ENCODE results near the gene CENATAC. TPM values are rescaled to one million over a fixed set of nuclear protein-coding genes. Genes with fewer than 3 reads are reported as not detected.
A peak's percentile ranks its signal among the peaks of the same experiment; 100 is the strongest.
"Not testable (repeated sequence)": the region's sequence is repeated elsewhere in the genome, so short reads cannot be mapped to it uniquely, and the experiment has no call there.

Gene CENATAC
- total RNA-seq, 1 donor: 37.6 TPM

DNA sequence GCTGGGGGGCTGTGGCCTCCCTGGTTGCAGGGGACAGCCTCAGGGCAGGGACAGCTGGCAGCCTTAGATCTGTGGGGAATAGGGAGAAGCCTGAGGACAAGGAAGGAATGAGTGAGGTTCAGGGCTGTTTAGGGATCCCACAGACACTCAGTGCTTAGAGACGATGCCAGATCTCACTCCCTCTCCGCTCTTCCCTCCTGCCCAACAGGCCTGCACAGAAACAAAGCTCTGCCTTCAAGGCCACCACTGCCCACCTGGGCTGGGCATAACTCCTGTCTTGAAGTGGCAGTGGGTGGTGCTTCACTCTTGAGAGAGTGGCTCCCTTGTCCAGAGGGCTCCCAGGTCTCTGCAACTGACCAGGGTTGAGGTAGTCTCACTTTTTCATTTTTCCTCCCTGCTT lies 13.1 kb upstream of the CENATAC start:
- Histone ChIP-seq H3K79me2 (ENCODE audit: insufficient read depth, low read length) (no peaks in the 10 kb centered on the region), H3K4me3 (ENCODE audit: insufficient read depth, low read length) (no peak overlapping the region), H3K4me1 (ENCODE audit: insufficient read depth, low read length) (no peaks in the 10 kb centered on the region), H3K27me3 (ENCODE audit: insufficient read depth, low read length) (peaks cover 12% of the 10 kb centered on the region), H3K36me3 (ENCODE audit: insufficient read depth, low read length) (no peaks in the 10 kb centered on the region), H3K27ac (ENCODE audit: low read depth, low read length) (no peak overlapping the region), H4K20me1 (ENCODE audit: insufficient read depth, low read length) (no peaks in the 10 kb centered on the region), H3K4me2 (ENCODE audit: insufficient read depth, low read length) (no peak overlapping the region), H2AFZ (ENCODE audit: low read length) (no peak overlapping the region), H3K9me3 (ENCODE audit: low read depth, low read length) (no peaks in the 10 kb centered on the region)
- peak; percentile 55 for DNase-seq (ENCODE audit: insufficient read length, low spot score, missing footprints)
- TF ChIP-seq, protein P1, sequence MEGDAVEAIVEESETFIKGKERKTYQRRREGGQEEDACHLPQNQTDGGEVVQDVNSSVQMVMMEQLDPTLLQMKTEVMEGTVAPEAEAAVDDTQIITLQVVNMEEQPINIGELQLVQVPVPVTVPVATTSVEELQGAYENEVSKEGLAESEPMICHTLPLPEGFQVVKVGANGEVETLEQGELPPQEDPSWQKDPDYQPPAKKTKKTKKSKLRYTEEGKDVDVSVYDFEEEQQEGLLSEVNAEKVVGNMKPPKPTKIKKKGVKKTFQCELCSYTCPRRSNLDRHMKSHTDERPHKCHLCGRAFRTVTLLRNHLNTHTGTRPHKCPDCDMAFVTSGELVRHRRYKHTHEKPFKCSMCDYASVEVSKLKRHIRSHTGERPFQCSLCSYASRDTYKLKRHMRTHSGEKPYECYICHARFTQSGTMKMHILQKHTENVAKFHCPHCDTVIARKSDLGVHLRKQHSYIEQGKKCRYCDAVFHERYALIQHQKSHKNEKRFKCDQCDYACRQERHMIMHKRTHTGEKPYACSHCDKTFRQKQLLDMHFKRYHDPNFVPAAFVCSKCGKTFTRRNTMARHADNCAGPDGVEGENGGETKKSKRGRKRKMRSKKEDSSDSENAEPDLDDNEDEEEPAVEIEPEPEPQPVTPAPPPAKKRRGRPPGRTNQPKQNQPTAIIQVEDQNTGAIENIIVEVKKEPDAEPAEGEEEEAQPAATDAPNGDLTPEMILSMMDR (IDR thresholded peaks at IDR 0.05; ENCODE audit: extremely low read depth, low read depth, low read length): no peak

DNA sequence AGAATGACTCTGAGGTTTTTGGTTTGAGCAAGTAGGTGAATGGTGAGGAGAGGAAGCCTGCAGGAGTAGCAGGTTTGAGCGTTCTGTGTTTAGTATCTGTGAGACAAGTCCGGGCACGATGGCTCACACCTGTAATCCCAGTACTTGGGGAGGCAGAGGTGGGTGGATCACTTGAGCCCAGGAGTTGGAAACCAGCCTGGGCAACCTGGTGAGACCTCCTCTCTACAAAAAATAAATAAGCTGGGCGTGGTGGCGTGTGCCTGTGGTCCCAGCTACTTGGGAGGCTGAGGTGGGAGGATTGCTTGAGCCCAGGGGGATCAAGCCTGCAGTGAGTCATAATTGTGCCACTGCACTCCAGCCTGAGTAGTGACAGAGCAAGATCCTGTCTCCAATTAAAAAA lies 9.7 kb upstream of the CENATAC start:
- H3K27me3 ChIP-seq (ENCODE audit: insufficient read depth, low read length): no peaks in the 10 kb centered on the region
- DNase-seq (ENCODE audit: insufficient read length, low spot score, missing footprints): no peak
- H3K4me1 ChIP-seq (ENCODE audit: insufficient read depth, low read length): no peaks in the 10 kb centered on the region
- H3K4me2 ChIP-seq (ENCODE audit: insufficient read depth, low read length): no peak overlapping the region
- no peak overlapping the region for H3K27ac ChIP-seq (ENCODE audit: low read depth, low read length)
- H2AFZ ChIP-seq (ENCODE audit: low read length): no peak overlapping the region
- TF ChIP-seq, protein P1 (IDR thresholded peaks at IDR 0.05; ENCODE audit: extremely low read depth, low read depth, low read length): no peak
- H3K9me3 ChIP-seq (ENCODE audit: low read depth, low read length): no peaks in the 10 kb centered on the region
- H3K79me2 ChIP-seq (ENCODE audit: insufficient read depth, low read length): no peaks in the 10 kb centered on the region
- H3K36me3 ChIP-seq (ENCODE audit: insufficient read depth, low read length): no peaks in the 10 kb centered on the region
- H3K4me3 ChIP-seq (ENCODE audit: insufficient read depth, low read length): no peak overlapping the region
- no peaks in the 10 kb centered on the region for H4K20me1 ChIP-seq (ENCODE audit: insufficient read depth, low read length)

DNA sequence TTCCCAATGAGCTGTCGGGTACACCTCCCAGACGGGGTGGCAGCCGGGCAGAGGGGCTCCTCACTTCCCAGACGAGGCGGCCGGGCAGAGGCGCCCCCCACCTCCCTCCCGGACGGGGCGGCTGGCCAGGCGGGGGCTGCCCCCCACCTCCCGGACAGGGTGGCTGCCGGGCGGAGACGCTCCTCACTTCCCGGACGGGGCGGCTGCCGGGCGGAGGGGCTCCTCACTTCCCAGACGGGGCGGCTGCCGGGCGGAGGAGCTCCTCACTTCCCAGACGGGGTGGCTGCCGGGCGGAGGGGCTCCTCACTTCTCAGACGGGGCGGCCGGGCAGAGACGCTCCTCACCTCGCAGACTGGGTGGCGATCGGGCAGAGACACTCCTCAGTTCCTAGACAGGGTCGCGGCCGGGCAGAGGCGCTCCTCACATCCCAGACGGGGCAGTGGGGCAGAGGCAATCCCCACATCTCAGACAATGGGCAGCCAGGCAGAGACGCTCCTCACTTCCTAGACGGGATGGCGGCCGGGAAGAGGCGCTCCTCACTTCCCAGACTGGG lies 6.4 kb upstream of the CENATAC start:
- not testable (repeated sequence) for H3K4me1 ChIP-seq (ENCODE audit: insufficient read depth, low read length); DNase-seq (ENCODE audit: insufficient read length, low spot score, missing footprints); H3K36me3 ChIP-seq (ENCODE audit: insufficient read depth, low read length); H3K4me3 ChIP-seq (ENCODE audit: insufficient read depth, low read length); H3K27ac ChIP-seq (ENCODE audit: low read depth, low read length); H3K27me3 ChIP-seq (ENCODE audit: insufficient read depth, low read length); H4K20me1 ChIP-seq (ENCODE audit: insufficient read depth, low read length); H3K4me2 ChIP-seq (ENCODE audit: insufficient read depth, low read length); H2AFZ ChIP-seq (ENCODE audit: low read length); H3K9me3 ChIP-seq (ENCODE audit: low read depth, low read length); H3K79me2 ChIP-seq (ENCODE audit: insufficient read depth, low read length)

DNA sequence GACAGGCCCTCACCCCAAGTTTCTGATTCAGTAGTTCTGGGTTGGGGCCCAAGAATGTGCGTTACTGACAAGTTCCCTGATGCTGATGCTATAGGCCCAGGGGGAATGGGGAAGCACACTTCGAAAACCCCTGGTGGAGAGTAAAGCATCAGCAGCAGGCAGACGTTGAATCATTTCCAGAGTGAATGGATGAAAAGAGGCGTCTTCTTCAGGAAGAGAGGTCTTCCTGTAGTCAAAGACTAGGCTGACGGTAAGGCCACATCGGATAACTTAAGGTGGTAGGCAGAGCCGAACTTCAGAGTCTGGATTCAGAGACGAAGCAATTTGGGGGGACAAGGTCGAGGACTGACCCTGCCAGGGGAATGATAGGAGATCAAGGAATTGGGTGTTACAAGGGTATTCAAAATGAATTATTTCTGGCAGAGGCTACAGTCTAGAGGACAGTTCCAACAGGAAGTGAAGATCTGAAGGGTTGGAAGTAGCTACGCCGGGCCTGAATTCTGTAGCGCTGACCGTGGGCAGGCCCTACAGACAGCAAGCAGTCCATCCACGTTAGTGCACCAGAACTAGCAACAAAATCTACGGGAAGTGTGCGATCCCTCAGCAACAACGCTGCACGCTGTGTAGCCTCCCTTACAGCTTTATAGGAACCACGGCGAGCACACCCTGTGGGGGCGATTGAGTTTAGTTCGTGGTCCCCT lies 862 bp upstream of the CENATAC start:
- Histone ChIP-seq H3K27ac (ENCODE audit: low read depth, low read length) (peak overlapping the region; percentile 77), H3K36me3 (ENCODE audit: insufficient read depth, low read length) (peaks cover 7% of the 10 kb centered on the region), H3K79me2 (ENCODE audit: insufficient read depth, low read length) (peaks cover 22% of the 10 kb centered on the region)

More for the DNA sequence above, 862 bp upstream of the CENATAC start:
- H2AFZ ChIP-seq (ENCODE audit: low read length): peak overlapping the region; percentile 99
- H3K4me2 ChIP-seq (ENCODE audit: insufficient read depth, low read length): peak overlapping the region; percentile 99
- H3K4me1 ChIP-seq (ENCODE audit: insufficient read depth, low read length): peaks cover 33% of the 10 kb centered on the region
- no peaks in the 10 kb centered on the region for H3K27me3 ChIP-seq (ENCODE audit: insufficient read depth, low read length)
- no peaks in the 10 kb centered on the region for H4K20me1 ChIP-seq (ENCODE audit: insufficient read depth, low read length)
- H3K4me3 ChIP-seq (ENCODE audit: insufficient read depth, low read length): peak overlapping the region; percentile 90
- peak; percentile 90 for DNase-seq (ENCODE audit: insufficient read length, low spot score, missing footprints)
- TF ChIP-seq, protein P1 (IDR thresholded peaks at IDR 0.05; ENCODE audit: extremely low read depth, low read depth, low read length): peak; percentile 39
- H3K9me3 ChIP-seq (ENCODE audit: low read depth, low read length): no peaks in the 10 kb centered on the region
